HG03521 (cell line): ENCODE data around the gene UBE2Q1.

ENCODE experiments used
- ATAC-seq: cut with Tn5 transposase; IDR thresholded peaks from one replicate; pipeline ENCODE4 v1.9.1; 2021; ENCODE audit warnings: mild to moderate bottlenecking, moderate library complexity; ENCODE audit not compliant: unreplicated experiment

The UBE2Q1 gene

DNA sequence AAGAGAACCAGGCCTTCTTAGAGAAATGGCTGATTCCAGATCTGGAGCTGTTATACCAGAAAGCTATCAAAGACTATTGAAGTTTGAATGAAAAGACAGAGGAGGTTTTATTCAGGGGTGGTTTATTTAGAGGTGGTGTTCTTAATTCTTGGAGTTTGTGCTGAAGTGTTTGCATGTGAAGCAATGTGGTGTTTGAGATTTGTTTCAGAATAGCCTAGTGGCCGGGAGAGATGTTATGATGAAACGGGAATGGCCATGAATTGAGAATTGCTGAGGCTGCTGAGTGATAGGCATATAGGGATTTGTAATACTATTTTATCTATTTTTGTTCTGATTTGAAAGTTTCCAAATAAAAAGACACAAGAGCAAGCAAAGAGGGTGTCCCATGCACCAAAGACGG, 45.7 kb downstream of the UBE2Q1 start:
- ATAC-seq = no peak

DNA sequence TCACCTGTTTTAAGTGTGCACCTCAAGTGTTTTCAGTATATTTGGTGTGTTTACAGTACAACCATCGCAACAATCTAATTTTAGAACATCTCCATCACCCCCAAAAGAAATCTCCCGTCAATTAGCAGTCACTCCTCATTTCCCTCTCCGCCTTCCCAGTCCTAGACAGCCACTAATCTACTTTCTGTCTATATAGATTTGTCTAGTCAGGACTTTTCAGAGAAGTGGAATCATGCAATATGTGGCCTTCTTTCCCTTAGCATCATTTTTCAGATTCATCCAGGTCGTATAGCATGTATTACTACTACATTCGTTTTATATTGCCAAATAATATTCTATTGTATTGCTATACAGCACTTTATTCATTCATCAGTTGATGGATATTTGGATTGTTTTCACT, 54.6 kb downstream of the UBE2Q1 start:
- ATAC-seq = no peak

DNA sequence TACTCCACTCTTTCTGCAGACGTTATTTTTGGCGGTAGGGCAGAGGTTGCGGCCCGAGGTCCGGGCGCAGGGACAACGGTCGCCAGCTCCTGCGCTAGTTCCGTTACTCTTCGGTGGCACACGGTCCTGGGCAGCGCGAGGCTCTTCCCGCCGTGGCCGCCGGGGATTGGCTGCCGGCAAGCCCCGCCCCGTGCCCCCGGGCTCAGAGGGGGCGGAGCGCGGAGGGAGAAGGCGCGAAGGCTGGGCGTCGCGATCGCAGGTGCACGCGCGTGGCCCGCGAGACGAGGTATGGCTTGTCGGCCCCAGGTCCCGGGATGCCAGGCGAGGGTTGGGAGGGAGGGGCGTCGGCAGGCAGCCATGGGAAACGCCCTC, 55.7 kb downstream of the UBE2Q1 start:
- ATAC-seq = no peak

DNA sequence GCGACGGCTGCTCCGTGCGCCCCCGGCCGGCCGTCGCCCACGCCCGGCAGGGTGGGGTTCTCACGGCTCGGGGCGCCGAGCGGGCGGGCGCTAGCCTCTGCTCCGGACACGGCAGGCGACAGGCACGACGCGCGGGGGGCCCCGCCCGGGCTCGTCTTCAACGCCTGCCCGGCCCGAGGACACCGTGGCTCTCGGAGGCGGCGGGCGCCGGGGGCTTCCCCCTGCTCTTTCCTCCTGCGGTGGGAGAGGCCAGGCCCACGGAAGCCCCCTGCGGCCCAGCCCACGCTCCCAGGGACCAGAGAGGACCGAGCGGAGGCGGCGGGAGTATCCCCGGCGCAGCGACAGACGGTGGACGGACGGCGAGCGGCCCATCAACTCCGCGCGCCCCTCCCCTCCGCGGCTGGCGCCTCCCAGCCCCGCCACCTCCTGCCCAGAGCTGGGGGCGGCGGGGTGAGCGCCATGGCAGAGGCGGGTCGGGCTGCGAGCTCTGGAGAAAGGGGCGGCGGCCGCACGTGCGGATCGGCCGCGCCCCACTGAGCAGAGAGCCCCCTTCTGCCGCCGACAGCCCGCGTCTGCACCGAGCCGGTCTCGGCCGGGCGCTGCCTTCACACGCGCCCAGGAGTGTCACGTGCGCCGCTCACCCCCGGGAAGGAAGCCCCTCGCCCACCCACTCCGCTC, 56.3 kb downstream of the UBE2Q1 start, which contains the start of the genes SHE and TDRD10:
Gene SHE, minus strand, starts transcription at position 347 of the 678 bp plus-strand sequence. CDS start 386 bp downstream, outside the sequence.
Gene TDRD10, plus strand, starts transcription at position 154 of the 678 bp plus-strand sequence. CDS start 4,685 bp downstream, outside the sequence.
- no peak for ATAC-seq

DNA sequence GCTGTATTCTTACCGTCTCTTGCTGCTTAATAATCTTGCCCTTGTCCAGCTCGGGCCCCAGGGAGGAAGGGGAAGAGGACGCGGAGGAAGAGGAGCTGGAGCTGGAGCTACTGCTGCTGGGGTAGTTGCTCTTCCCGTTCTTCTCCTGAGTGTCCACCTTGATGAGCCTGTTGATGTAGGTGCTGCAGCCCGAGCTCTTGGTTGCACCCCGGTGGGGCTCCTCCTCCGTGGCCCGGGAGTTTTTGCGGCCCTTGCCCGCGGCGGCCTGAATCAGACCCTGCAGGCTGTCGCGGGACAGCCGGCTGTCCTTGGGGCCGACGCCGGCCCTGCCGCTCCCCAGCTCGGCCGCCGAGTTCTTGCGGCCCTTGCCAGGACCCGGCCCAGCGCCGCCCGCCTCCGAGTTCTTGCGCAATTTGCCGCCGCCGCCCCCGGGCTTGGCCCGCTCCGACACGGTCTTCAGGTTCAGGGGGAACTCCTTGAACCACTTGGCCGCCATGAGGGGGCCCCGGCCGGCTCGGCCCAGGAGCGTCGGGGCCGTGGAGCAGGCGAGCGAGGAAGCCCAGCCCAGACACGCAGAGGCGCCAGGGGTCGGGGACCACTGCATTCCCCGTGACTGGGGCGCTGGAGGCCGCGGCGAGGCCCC, 56.9 kb downstream of the UBE2Q1 start:
- ATAC-seq = no peak

DNA sequence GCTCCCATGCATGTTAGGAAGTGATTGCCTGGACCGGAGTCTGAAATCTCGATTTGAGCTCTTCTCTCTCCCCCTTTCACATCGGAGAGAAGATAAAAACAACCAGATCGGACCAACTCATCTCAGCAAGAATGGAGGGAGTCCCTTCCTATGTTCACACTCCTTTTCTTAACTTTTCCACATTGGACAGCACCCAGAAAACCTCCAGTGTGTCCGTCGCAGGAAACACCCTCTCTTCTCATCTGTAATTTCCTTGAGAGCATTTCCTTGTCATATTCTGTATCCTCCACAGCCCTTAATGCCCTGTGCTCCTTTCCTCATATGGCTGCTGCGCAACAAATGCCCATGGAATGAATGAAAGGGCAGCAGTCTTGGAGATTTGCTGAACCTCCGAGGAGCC, 57.9 kb downstream of the UBE2Q1 start:
- no peak for ATAC-seq

DNA sequence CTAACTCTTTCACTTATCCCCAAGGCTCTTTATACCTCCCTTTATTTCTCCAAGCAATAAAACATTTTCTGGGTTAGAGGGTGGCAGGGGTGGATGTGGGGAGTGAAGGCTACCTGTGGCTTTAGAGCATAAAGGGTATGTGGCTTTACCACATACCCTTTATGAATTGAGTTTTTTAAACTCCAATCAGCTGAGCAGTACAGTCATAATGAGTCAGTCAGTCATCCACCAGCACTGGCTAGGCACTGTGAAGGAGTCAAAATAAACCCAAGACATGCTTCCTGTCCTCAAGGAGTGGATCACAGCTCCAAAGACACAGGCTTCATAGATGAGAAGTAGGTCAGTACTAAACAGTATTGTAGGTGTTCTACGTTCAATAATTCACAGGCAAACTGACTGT, 59.0 kb downstream of the UBE2Q1 start:
- no peak for ATAC-seq
